Left forelimb (tissue), 1 donor: ENCODE results near the gene UST.

Experiments used
- DNase-seq: peaks from one replicate; pipeline ENCODE4 v3.0.0-alpha.2; 2018; ENCODE audit warnings: low spot score

UST gene

GRCh38 chr6:148746363-148747144 lies at the start of gene UST:
Gene UST (plus strand): TSS chr6:148747030. CDS start chr6:148747431, 401 bp downstream.
- DNase-seq, result peak; percentile 93

GRCh38 chr6:148697895-148698440 lies 48.9 kb upstream of the UST start:
- DNase-seq, result no peak

GRCh38 chr6:148698671-148699180 lies 48.1 kb upstream of the UST start:
- DNase-seq, result no peak

GRCh38 chr6:148700047-148700715 lies 46.6 kb upstream of the UST start:
- DNase-seq, result no peak

GRCh38 chr6:148700741-148701311 lies 46.0 kb upstream of the UST start:
- DNase-seq, result no peak

- DNase-seq, result no peak
Observed at GRCh38 chr6:148701375-148701774, 45.5 kb upstream of the UST start.

- DNase-seq, result no peak
Observed at GRCh38 chr6:148703900-148704299, 42.9 kb upstream of the UST start.

GRCh38 chr6:148704400-148705246 lies 42.2 kb upstream of the UST start:
- DNase-seq, result no peak

- DNase-seq, result no peak
Observed at GRCh38 chr6:148708707-148709106, 38.1 kb upstream of the UST start.

GRCh38 chr6:148709577-148709976 lies 37.3 kb upstream of the UST start:
- no peak for DNase-seq

GRCh38 chr6:148711833-148712654 lies 34.8 kb upstream of the UST start:
- DNase-seq, result no peak

- DNase-seq, result no peak
Observed at GRCh38 chr6:148713033-148713738, 33.6 kb upstream of the UST start.

- DNase-seq, result no peak
Observed at GRCh38 chr6:148713921-148714320, 32.9 kb upstream of the UST start.

GRCh38 chr6:148716811-148717210 lies 30.0 kb upstream of the UST start:
- no peak for DNase-seq

GRCh38 chr6:148720406-148720805 lies 26.4 kb upstream of the UST start:
- DNase-seq, result no peak

- DNase-seq, result no peak
Observed at GRCh38 chr6:148720897-148721296, 25.9 kb upstream of the UST start.

GRCh38 chr6:148723484-148723883 lies 23.3 kb upstream of the UST start:
- no peak for DNase-seq

GRCh38 chr6:148724428-148724827 lies 22.4 kb upstream of the UST start:
- DNase-seq, result no peak

GRCh38 chr6:148727104-148727503 lies 19.7 kb upstream of the UST start:
- no peak for DNase-seq

- no peak for DNase-seq
Observed at GRCh38 chr6:148735989-148736388, 10.8 kb upstream of the UST start.
